WTC11 (cell line): ENCODE data around the gene GNRHR. TPM values are rescaled to one million over a fixed set of nuclear protein-coding genes. Genes with fewer than 3 reads are reported as not detected.

ENCODE experiments used
- ATAC-seq: fragments of 200-7000 bp; cut with Tn5 transposase; 2 replicates; pipeline ENCODE4 v1.10.0; 2021; ENCODE audit warnings: mild to moderate bottlenecking, moderate library complexity
- CTCF ChIA-PET: fragments of 300-600 bp; sonication (Branson Sonifier 250); formaldehyde crosslinking; loops from one replicate; lab custom pipeline; 2021; ENCODE audit warnings: antibody characterized with exemption; lab: Charles Lee
- POLR2A ChIA-PET: fragments of 350-600 bp; sonication (Branson Sonifier 250); formaldehyde crosslinking; loops from one replicate; lab custom pipeline; 2021; ENCODE audit warnings: antibody characterized with exemption; lab: Charles Lee
- DNase-seq: peaks from one replicate; pipeline ENCODE4 v3.0.0; 2021; ENCODE audit warnings: low spot score
- H3K27ac Mint-ChIP-seq: 2 replicates; pipeline ENCODE4 v1.8.0; 2021; ENCODE audit warnings: mixed read lengths
- H3K27me3 Mint-ChIP-seq: 2 replicates; pipeline ENCODE4 v1.8.0; 2021; ENCODE audit warnings: low read depth, mild to moderate bottlenecking, moderate library complexity, mixed read lengths
- H3K36me3 Mint-ChIP-seq: 2 replicates; pipeline ENCODE4 v1.8.0; 2021; ENCODE audit warnings: mixed read lengths
- H3K4me1 Mint-ChIP-seq: 2 replicates; pipeline ENCODE4 v1.8.0; 2022; ENCODE audit warnings: mixed read lengths
- H3K4me3 Mint-ChIP-seq: 2 replicates; pipeline ENCODE4 v1.8.0; 2021; ENCODE audit warnings: mild to moderate bottlenecking, moderate library complexity, mixed read lengths
- H3K9me3 Mint-ChIP-seq: 2 replicates; pipeline ENCODE4 v1.8.0; 2021; ENCODE audit warnings: mixed read lengths
- ATF3 ChIP-seq: sonication (generic); formaldehyde crosslinking; conservative IDR thresholded peaks from 2 replicates; pipeline ENCODE4 v1.8.1; 2022; ENCODE audit warnings: mild to moderate bottlenecking, missing genetic modification reagents
- E2F1 ChIP-seq: sonication (generic); formaldehyde crosslinking; IDR thresholded peaks from 2 replicates; pipeline ENCODE4 v1.8.0; 2022; ENCODE audit warnings: mild to moderate bottlenecking, missing genetic modification reagents
- E2F4 ChIP-seq: sonication (generic); formaldehyde crosslinking; IDR thresholded peaks from 2 replicates; pipeline ENCODE4 v1.8.1; 2022; ENCODE audit warnings: low read depth, mild to moderate bottlenecking, moderate library complexity, missing genetic modification reagents, borderline replicate concordance
- GRHL2 ChIP-seq: fragments of 250-450 bp; sonication (Bioruptor Pico); IDR thresholded peaks from 2 replicates; pipeline ENCODE4 v1.8.0; 2022; ENCODE audit warnings: mild to moderate bottlenecking, moderate library complexity; ENCODE audit not compliant: insufficient replicate concordance, severe bottlenecking
- GTF2I ChIP-seq: fragments of 250-450 bp; sonication (Bioruptor Pico); conservative IDR thresholded peaks from 2 replicates; pipeline ENCODE4 v1.4.0; 2021; ENCODE audit warnings: mild to moderate bottlenecking
- HMGA2 ChIP-seq: fragments of 250-450 bp; sonication (Bioruptor Pico); IDR thresholded peaks from 2 replicates; pipeline ENCODE4 v1.4.0; 2021; ENCODE audit warnings: mild to moderate bottlenecking, moderate library complexity
- MLX ChIP-seq: sonication (generic); formaldehyde crosslinking; IDR thresholded peaks from 2 replicates; pipeline ENCODE4 v1.8.1; 2023; ENCODE audit warnings: mild to moderate bottlenecking, missing genetic modification reagents, moderate library complexity
- MYBL2 ChIP-seq: sonication (generic); formaldehyde crosslinking; IDR thresholded peaks from 2 replicates; pipeline ENCODE4 v1.8.1; 2023; ENCODE audit warnings: mild to moderate bottlenecking, moderate library complexity, missing genetic modification reagents
- PRDM15 ChIP-seq: sonication (generic); formaldehyde crosslinking; IDR thresholded peaks from 2 replicates; pipeline ENCODE4 v1.8.0; 2022; ENCODE audit warnings: missing genetic modification reagents
- RELA ChIP-seq: sonication (generic); formaldehyde crosslinking; IDR thresholded peaks from 2 replicates; pipeline ENCODE4 v1.8.1; 2022; ENCODE audit warnings: missing genetic modification reagents, mild to moderate bottlenecking, borderline replicate concordance
- STAT6 ChIP-seq: sonication (generic); formaldehyde crosslinking; conservative IDR thresholded peaks from 2 replicates; pipeline ENCODE4 v1.8.1; 2023; ENCODE audit warnings: mild to moderate bottlenecking, low read depth, missing genetic modification reagents, moderate library complexity
- TEAD1 ChIP-seq: sonication (generic); formaldehyde crosslinking; IDR thresholded peaks from 2 replicates; pipeline ENCODE4 v1.8.0; 2022; ENCODE audit warnings: mild to moderate bottlenecking, missing genetic modification reagents
- TP53 ChIP-seq: sonication (generic); formaldehyde crosslinking; IDR thresholded peaks from 2 replicates; pipeline ENCODE4 v1.8.1; 2023; ENCODE audit warnings: mild to moderate bottlenecking, missing genetic modification reagents
- USF2 ChIP-seq: sonication (generic); formaldehyde crosslinking; IDR thresholded peaks from 2 replicates; pipeline ENCODE4 v1.8.1; 2023; ENCODE audit warnings: mild to moderate bottlenecking, missing genetic modification reagents, moderate library complexity
- ZBTB43 ChIP-seq: sonication (generic); formaldehyde crosslinking; IDR thresholded peaks from 2 replicates; pipeline ENCODE4 v1.8.1; 2023; ENCODE audit warnings: mild to moderate bottlenecking, missing genetic modification reagents
- ZMAT4 ChIP-seq: fragments of 250-450 bp; sonication (Bioruptor Pico); IDR thresholded peaks from 2 replicates; pipeline ENCODE4 v1.9.0; 2021; ENCODE audit warnings: mild to moderate bottlenecking
- ZNF121 ChIP-seq: sonication (generic); formaldehyde crosslinking; IDR thresholded peaks from 2 replicates; pipeline ENCODE4 v1.8.0; 2023; ENCODE audit warnings: missing genetic modification reagents
- ZNF219 ChIP-seq: sonication (generic); formaldehyde crosslinking; IDR thresholded peaks from 2 replicates; pipeline ENCODE4 v1.8.0; 2023; ENCODE audit warnings: missing genetic modification reagents, mild to moderate bottlenecking, borderline replicate concordance
- ZNF232 ChIP-seq: sonication (generic); formaldehyde crosslinking; IDR thresholded peaks from 2 replicates; pipeline ENCODE4 v1.8.0; 2022; ENCODE audit warnings: mild to moderate bottlenecking, missing genetic modification reagents
- ZNF512 ChIP-seq: sonication (generic); formaldehyde crosslinking; IDR thresholded peaks from 2 replicates; pipeline ENCODE4 v1.8.1; 2022; ENCODE audit warnings: missing genetic modification reagents, borderline replicate concordance
- total RNA-seq: library from RNA; stranded (reverse); gene quantifications from 3 replicates; pipeline ENCODE4 v1.2.3, GENCODE V29; 2021

The GNRHR gene
- total RNA-seq, 1 experiment from 2014 or later = not detected

- no peaks in the 10 kb centered on the region for H3K27me3 Mint-ChIP-seq
- ATAC-seq = no peak
- DNase-seq = no peak
- no peaks in the 10 kb centered on the region for H3K9me3 Mint-ChIP-seq
- TF ChIP-seq MLX (CRISPR knock-in tag) = no peak
- TF ChIP-seq ZNF232 = no peak
- no peak for TF ChIP-seq ZBTB43
- no peak for TF ChIP-seq ATF3 (CRISPR knock-in tag)
- no peak for TF ChIP-seq GRHL2 (CRISPR knock-in tag)
- no peak for TF ChIP-seq ZNF121 (CRISPR knock-in tag)
- no peak for TF ChIP-seq USF2 (CRISPR knock-in tag)
- no peak for TF ChIP-seq MYBL2 (CRISPR knock-in tag)
- no peak for TF ChIP-seq STAT6 (CRISPR knock-in tag)
- TF ChIP-seq TEAD1 = no peak
- no peak for TF ChIP-seq ZNF512 (CRISPR knock-in tag)
- no peak for TF ChIP-seq TP53 (CRISPR knock-in tag)
- no peak for TF ChIP-seq PRDM15 (CRISPR knock-in tag)
- TF ChIP-seq E2F4 (CRISPR knock-in tag) = no peak
- no peak for TF ChIP-seq E2F1 (CRISPR knock-in tag)
- TF ChIP-seq ZMAT4 (CRISPR knock-in tag) = no peak
- no peak for TF ChIP-seq GTF2I (CRISPR knock-in tag)
- TF ChIP-seq HMGA2 = no peak
- TF ChIP-seq ZNF219 (CRISPR knock-in tag) = no peak
- TF ChIP-seq RELA (CRISPR knock-in tag) = no peak
- TF ChIP-seq, all 79 proteins: peak for 0
- no peaks in the 10 kb centered on the region for H3K4me1 Mint-ChIP-seq
- POLR2A ChIA-PET = no interaction called here
- CTCF ChIA-PET = interaction anchor here (0.6 to 1.1 kb wide), 3 partner anchors 16 to 166 kb away, joined by 3 read pairs; no protein-coding TSS in a partner anchor
- no peak overlapping the region for H3K27ac Mint-ChIP-seq
- H3K4me3 Mint-ChIP-seq = no peak overlapping the region
- H3K36me3 Mint-ChIP-seq = no peaks in the 10 kb centered on the region
Observed at GRCh38 chr4:67744561-67745283, 9.5 kb downstream of the GNRHR start.
